Liver (tissue), 9 donors: Measurements from ENCODE around the gene LILRB2. TPM values are rescaled to one million over a fixed set of nuclear protein-coding genes. Genes with fewer than 3 reads are reported as not detected.

ENCODE experiments used
- DNase-seq: peaks from one replicate; pipeline ENCODE4 v3.0.0-alpha.2; 2017; ENCODE audit warnings: low spot score
- H3K27ac ChIP-seq, 2 donors: one replicate each; pipeline ENCODE4 v1.7.0; 2013; ENCODE audit warnings: inconsistent platforms in 2 of 2, low read length in 2 of 2, control low read depth in 1 of 2, low read depth in 1 of 2, mild to moderate bottlenecking in 1 of 2
- H3K27me3 ChIP-seq, 4 donors: one replicate each; pipeline versions ENCODE4 v1.6.1 to v1.7.0; 2013; ENCODE audit warnings: low read length in 3 of 4, inconsistent platforms in 1 of 4, mild to moderate bottlenecking in 1 of 4, moderate library complexity in 1 of 4; ENCODE audit not compliant: control insufficient read depth in 4 of 4, insufficient read depth in 4 of 4
- H3K36me3 ChIP-seq, 4 donors: one replicate each; pipeline versions ENCODE4 v1.6.1 to v1.7.0; 2013; ENCODE audit warnings: low read length in 3 of 4, mild to moderate bottlenecking in 3 of 4, low read depth in 1 of 4, moderate library complexity in 1 of 4; ENCODE audit not compliant: control insufficient read depth in 4 of 4, insufficient read depth in 3 of 4
- H3K4me1 ChIP-seq, 4 donors: one replicate each; pipeline versions ENCODE4 v1.6.1 to v1.7.0; 2013; ENCODE audit warnings: low read length in 3 of 4, mild to moderate bottlenecking in 3 of 4, moderate library complexity in 1 of 4; ENCODE audit not compliant: control insufficient read depth in 4 of 4, insufficient read depth in 4 of 4
- H3K4me3 ChIP-seq, 3 donors: one replicate each; pipeline versions ENCODE4 v1.6.1 to v1.7.0; 2013; ENCODE audit warnings: low read length in 3 of 3, control low read depth in 1 of 3, low read depth in 1 of 3, mild to moderate bottlenecking in 1 of 3
- H3K9ac ChIP-seq, 2 donors: one replicate each; pipeline ENCODE4 v1.7.0; 2013; ENCODE audit warnings: low read length in 2 of 2, mild to moderate bottlenecking in 2 of 2, moderate library complexity in 2 of 2, control low read depth in 1 of 2, low read depth in 1 of 2
- H3K9me3 ChIP-seq, 4 donors: one replicate each; pipeline versions ENCODE4 v1.6.1 to v1.7.0; 2013; ENCODE audit warnings: low read length in 3 of 4; ENCODE audit not compliant: control insufficient read depth in 4 of 4
- CTCF ChIP-seq: fragments of 150-350 bp; IDR thresholded peaks from 2 replicates; pipeline ENCODE4 v1.5.1; 2017; ENCODE audit warnings: improper control_type of control experiment, low read depth, low read length; ENCODE audit not compliant: missing input control
- EGR1 ChIP-seq, 2 donors: IDR thresholded peaks; 2 replicates each; pipeline ENCODE4 v1.6.1; 2016 to 2018; ENCODE audit warnings: antibody characterized with exemption in 2 of 2, low read depth in 2 of 2
- FOXA1 ChIP-seq: IDR thresholded peaks from 2 replicates; pipeline ENCODE4 v1.6.1; 2016; ENCODE audit warnings: antibody characterized with exemption
- GABPA ChIP-seq, 2 donors: IDR thresholded peaks in 1 of 2; conservative IDR thresholded peaks in 1 of 2; 2 replicates each; pipeline ENCODE4 v1.6.1; 2016; ENCODE audit warnings: antibody characterized with exemption in 2 of 2, mild to moderate bottlenecking in 1 of 2, moderate library complexity in 1 of 2
- HNF4A ChIP-seq, 2 donors: conservative IDR thresholded peaks; 2 replicates each; pipeline ENCODE4 v1.6.1; 2016; ENCODE audit warnings: antibody characterized with exemption in 2 of 2, mild to moderate bottlenecking in 2 of 2
- HNF4G ChIP-seq: IDR thresholded peaks from 2 replicates; pipeline ENCODE4 v1.6.1; 2016; ENCODE audit warnings: antibody characterized with exemption
- JUND ChIP-seq, 2 donors: IDR thresholded peaks; 2 replicates each; pipeline ENCODE4 v1.6.1; 2016; ENCODE audit warnings: antibody characterized with exemption in 2 of 2
- NR2F2 ChIP-seq: IDR thresholded peaks from 2 replicates; pipeline ENCODE4 v1.6.1; 2016; ENCODE audit warnings: antibody characterized with exemption
- RAD21 ChIP-seq, 2 donors: IDR thresholded peaks; 2 replicates each; pipeline ENCODE4 v1.6.1; 2016; ENCODE audit warnings: antibody characterized with exemption in 2 of 2, mild to moderate bottlenecking in 2 of 2
- RXRA ChIP-seq, 2 donors: IDR thresholded peaks; 2 replicates each; pipeline ENCODE4 v1.6.1; 2017 to 2018; ENCODE audit warnings: antibody characterized with exemption in 2 of 2, mild to moderate bottlenecking in 1 of 2
- SP1 ChIP-seq: IDR thresholded peaks from 2 replicates; pipeline ENCODE4 v1.6.1; 2018; ENCODE audit warnings: antibody characterized with exemption, mild to moderate bottlenecking
- TAF1 ChIP-seq: conservative IDR thresholded peaks from 2 replicates; pipeline ENCODE4 v1.6.1; 2016; ENCODE audit warnings: antibody characterized with exemption, mild to moderate bottlenecking
- YY1 ChIP-seq: IDR thresholded peaks from 2 replicates; pipeline ENCODE4 v1.6.1; 2016; ENCODE audit warnings: antibody characterized with exemption, mild to moderate bottlenecking
- WGBS: extraction: QIAGEN DNeasy Blood & Tissue Kit; methylation state at CpG from one replicate; pipeline ENCODE4 v1.1.7; 2013; 5-methylcytosine and 5-hydroxymethylcytosine counted together
- polyA plus RNA-seq, 2 donors: library from polyadenylated mRNA; stranded (reverse) in 1 of 2; unstranded in 1 of 2; fragments of 200-250 nt in 1 of 2; fragments of >200 nt in 1 of 2; fragmentation: Nextera tagmentation in 1 of 2; extraction: Ambion mirVana in 1 of 2; gene quantifications; one replicate each; pipeline versions ENCODE4 v1.2.1 to v1.2.3, GENCODE V29; 2013 to 2015
- total RNA-seq, 2 donors: library from RNA; depleted of rRNA; stranded (reverse); fragments of >200 nt; gene quantifications; one replicate each; pipeline ENCODE4 v1.2.3, GENCODE V29; 2014
- TF ChIP-seq, protein P1 (sequence below): IDR thresholded peaks from 2 replicates; pipeline ENCODE4 v1.6.1; 2016; ENCODE audit warnings: antibody characterized with exemption
- TF ChIP-seq, protein P2 (sequence below): IDR thresholded peaks from 2 replicates; pipeline ENCODE4 v1.6.1; 2016; ENCODE audit warnings: antibody characterized with exemption, mild to moderate bottlenecking
- TF ChIP-seq, protein P3 (sequence below): IDR thresholded peaks from 2 replicates; pipeline ENCODE4 v1.6.1; 2016; ENCODE audit warnings: antibody characterized with exemption
- donor health status: healthy.
- donor health status: healthy.
- donor health status: healthy.
- donor health status: healthy.
- donor health status: healthy.

Gene LILRB2
- total and polyA plus RNA-seq, 4 donors: 2.2 to 6.1 (median 5.2) TPM

GRCh38 chr19:54298357-54299125, 17.6 kb upstream of the LILRB2 start:
- WGBS: 41% methylated on average over 4 of the region's 4 CpGs
- DNase-seq: no peak
- no peak overlapping the region for H3K27ac ChIP-seq
- TF ChIP-seq CTCF: no peak
- TF ChIP-seq, protein P1, sequence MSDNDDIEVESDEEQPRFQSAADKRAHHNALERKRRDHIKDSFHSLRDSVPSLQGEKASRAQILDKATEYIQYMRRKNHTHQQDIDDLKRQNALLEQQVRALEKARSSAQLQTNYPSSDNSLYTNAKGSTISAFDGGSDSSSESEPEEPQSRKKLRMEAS: no peak
- no peak for TF ChIP-seq RXRA (IDR thresholded peaks at IDR 0.05)
- no peak for TF ChIP-seq JUND (IDR thresholded peaks at IDR 0.05)
- TF ChIP-seq RAD21 (IDR thresholded peaks at IDR 0.05): no peak
- TF ChIP-seq HNF4G: no peak
- no peak for TF ChIP-seq EGR1 (IDR thresholded peaks at IDR 0.05; ENCODE audit: low read depth in 2 of 2)
- TF ChIP-seq HNF4A (conservative IDR thresholded peaks at IDR 0.05): no peak
- no peak for TF ChIP-seq GABPA (IDR thresholded peaks at IDR 0.05 in 1 of 2, conservative IDR thresholded peaks at IDR 0.05 in 1 of 2)
- no peak for TF ChIP-seq FOXA1
- no peak for TF ChIP-seq NR2F2
- peaks cover 0 to 5% (median 2%) of the 10 kb centered on the region in 4 donors for H3K27me3 ChIP-seq
- H3K4me3 ChIP-seq: no peak overlapping the region
- no peaks in the 10 kb centered on the region for H3K4me1 ChIP-seq
- H3K9ac ChIP-seq: no peak overlapping the region
- H3K9me3 ChIP-seq: no peaks in the 10 kb centered on the region
- H3K36me3 ChIP-seq: no peaks in the 10 kb centered on the region

DNA sequence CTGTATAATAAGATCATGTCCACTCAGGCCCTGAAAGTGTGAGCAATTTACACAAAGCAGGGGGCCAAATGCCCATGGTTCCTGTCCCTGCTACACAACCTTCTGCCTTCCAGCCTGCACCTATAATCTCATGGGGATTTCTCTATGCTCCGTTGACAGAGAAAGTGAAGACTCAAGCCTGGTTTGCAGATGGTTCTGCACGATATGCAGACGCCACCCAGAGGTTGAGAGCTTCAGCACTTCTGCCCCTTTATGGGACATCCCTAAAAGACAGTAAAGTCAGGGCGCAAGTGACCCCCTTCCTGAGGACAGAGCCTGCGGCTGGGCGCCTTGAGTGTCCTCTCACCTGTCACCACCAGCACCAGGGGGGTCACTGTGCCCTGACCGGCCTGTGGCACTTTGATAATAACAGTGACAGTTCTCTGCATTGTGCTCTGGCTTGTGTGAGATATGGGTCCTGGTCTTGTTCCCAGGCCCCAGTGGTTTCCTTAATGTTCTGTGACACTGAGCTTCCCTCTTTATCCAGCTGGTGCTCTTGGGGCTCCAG, 16.9 kb upstream of the LILRB2 start:
- no peaks in the 10 kb centered on the region for H3K9me3 ChIP-seq
- no peaks in the 10 kb centered on the region for H3K36me3 ChIP-seq
- DNase-seq: no peak
- H3K4me3 ChIP-seq: no peak overlapping the region
- no peak overlapping the region for H3K9ac ChIP-seq
- peaks cover 0 to 5% (median 2%) of the 10 kb centered on the region in 4 donors for H3K27me3 ChIP-seq
- H3K4me1 ChIP-seq: no peaks in the 10 kb centered on the region
- no peak overlapping the region for H3K27ac ChIP-seq
- 38% methylated on average over 7 of the region's 7 CpGs for WGBS
- TF ChIP-seq TAF1 (no peak), YY1 (no peak), JUND (IDR thresholded peaks at IDR 0.05) (no peak), EGR1 (IDR thresholded peaks at IDR 0.05; ENCODE audit: low read depth in 2 of 2) (no peak), HNF4G (no peak), SP1 (no peak), CTCF (no peak), FOXA1 (no peak), NR2F2 (no peak)
- TF ChIP-seq, protein P1: no peak
- TF ChIP-seq, protein P2, sequence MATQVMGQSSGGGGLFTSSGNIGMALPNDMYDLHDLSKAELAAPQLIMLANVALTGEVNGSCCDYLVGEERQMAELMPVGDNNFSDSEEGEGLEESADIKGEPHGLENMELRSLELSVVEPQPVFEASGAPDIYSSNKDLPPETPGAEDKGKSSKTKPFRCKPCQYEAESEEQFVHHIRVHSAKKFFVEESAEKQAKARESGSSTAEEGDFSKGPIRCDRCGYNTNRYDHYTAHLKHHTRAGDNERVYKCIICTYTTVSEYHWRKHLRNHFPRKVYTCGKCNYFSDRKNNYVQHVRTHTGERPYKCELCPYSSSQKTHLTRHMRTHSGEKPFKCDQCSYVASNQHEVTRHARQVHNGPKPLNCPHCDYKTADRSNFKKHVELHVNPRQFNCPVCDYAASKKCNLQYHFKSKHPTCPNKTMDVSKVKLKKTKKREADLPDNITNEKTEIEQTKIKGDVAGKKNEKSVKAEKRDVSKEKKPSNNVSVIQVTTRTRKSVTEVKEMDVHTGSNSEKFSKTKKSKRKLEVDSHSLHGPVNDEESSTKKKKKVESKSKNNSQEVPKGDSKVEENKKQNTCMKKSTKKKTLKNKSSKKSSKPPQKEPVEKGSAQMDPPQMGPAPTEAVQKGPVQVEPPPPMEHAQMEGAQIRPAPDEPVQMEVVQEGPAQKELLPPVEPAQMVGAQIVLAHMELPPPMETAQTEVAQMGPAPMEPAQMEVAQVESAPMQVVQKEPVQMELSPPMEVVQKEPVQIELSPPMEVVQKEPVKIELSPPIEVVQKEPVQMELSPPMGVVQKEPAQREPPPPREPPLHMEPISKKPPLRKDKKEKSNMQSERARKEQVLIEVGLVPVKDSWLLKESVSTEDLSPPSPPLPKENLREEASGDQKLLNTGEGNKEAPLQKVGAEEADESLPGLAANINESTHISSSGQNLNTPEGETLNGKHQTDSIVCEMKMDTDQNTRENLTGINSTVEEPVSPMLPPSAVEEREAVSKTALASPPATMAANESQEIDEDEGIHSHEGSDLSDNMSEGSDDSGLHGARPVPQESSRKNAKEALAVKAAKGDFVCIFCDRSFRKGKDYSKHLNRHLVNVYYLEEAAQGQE: no peak
- TF ChIP-seq, protein P3, sequence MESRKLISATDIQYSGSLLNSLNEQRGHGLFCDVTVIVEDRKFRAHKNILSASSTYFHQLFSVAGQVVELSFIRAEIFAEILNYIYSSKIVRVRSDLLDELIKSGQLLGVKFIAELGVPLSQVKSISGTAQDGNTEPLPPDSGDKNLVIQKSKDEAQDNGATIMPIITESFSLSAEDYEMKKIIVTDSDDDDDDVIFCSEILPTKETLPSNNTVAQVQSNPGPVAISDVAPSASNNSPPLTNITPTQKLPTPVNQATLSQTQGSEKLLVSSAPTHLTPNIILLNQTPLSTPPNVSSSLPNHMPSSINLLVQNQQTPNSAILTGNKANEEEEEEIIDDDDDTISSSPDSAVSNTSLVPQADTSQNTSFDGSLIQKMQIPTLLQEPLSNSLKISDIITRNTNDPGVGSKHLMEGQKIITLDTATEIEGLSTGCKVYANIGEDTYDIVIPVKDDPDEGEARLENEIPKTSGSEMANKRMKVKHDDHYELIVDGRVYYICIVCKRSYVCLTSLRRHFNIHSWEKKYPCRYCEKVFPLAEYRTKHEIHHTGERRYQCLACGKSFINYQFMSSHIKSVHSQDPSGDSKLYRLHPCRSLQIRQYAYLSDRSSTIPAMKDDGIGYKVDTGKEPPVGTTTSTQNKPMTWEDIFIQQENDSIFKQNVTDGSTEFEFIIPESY: no peak
